Neural progenitor cell (in vitro differentiated cells): ENCODE results near the gene SURF4. TPM values are rescaled to one million over a fixed set of nuclear protein-coding genes. Genes with fewer than 3 reads are reported as not detected.

ENCODE experiments used
- DNase-seq: peaks from one replicate; pipeline ENCODE4 v3.0.0-alpha.2; 2016; ENCODE audit warnings: low spot score
- H2AFZ ChIP-seq: fragments of 200-600 bp; sonication (generic); replicated peaks from 2 replicates; pipeline ENCODE4 v1.6.1; 2016; ENCODE audit warnings: antibody characterized with exemption
- H3F3A ChIP-seq: fragments of 200-600 bp; sonication (generic); 2 replicates; pipeline ENCODE4 v1.6.1; 2016; ENCODE audit warnings: antibody characterized with exemption, low read depth
- H3K27ac ChIP-seq: fragments of 200-600 bp; sonication (generic); 2 replicates; pipeline ENCODE4 v1.5.1; 2016; ENCODE audit warnings: mild to moderate bottlenecking
- H3K27me3 ChIP-seq: fragments of 200-600 bp; sonication (generic); 2 replicates; pipeline ENCODE4 v1.6.1; 2016; ENCODE audit warnings: mild to moderate bottlenecking, moderate library complexity
- H3K36me3 ChIP-seq: fragments of 200-600 bp; sonication (generic); 2 replicates; pipeline ENCODE4 v1.5.1; 2016
- H3K4me1 ChIP-seq: fragments of 200-600 bp; sonication (generic); 2 replicates; pipeline ENCODE4 v1.6.1; 2016; ENCODE audit warnings: mixed run types
- H3K4me2 ChIP-seq: fragments of 200-600 bp; sonication (generic); 2 replicates; pipeline ENCODE4 v1.6.1; 2016
- H3K4me3 ChIP-seq: fragments of 200-600 bp; sonication (generic); 2 replicates; pipeline ENCODE4 v1.5.1; 2016
- H3K79me2 ChIP-seq: fragments of 200-600 bp; sonication (generic); 2 replicates; pipeline ENCODE4 v1.6.1; 2016; ENCODE audit warnings: low read depth
- H3K9ac ChIP-seq: fragments of 200-600 bp; sonication (generic); 2 replicates; pipeline ENCODE4 v1.6.1; 2016
- H3K9me3 ChIP-seq: fragments of 200-600 bp; sonication (generic); 2 replicates; pipeline ENCODE4 v1.5.1; 2016; ENCODE audit warnings: low read depth
- H4K20me1 ChIP-seq: fragments of 200-600 bp; sonication (generic); 2 replicates; pipeline ENCODE4 v1.6.1; 2016; ENCODE audit warnings: low read depth
- H3K27ac Mint-ChIP-seq: 3 replicates; pipeline ENCODE4 v1.8.0; 2021; ENCODE audit warnings: mixed read lengths
- H3K27me3 Mint-ChIP-seq: 2 replicates; pipeline ENCODE4 v1.8.0; 2022; ENCODE audit warnings: low read depth, mild to moderate bottlenecking, inconsistent platforms, moderate library complexity, mixed read lengths; ENCODE audit not compliant: insufficient read depth
- H3K36me3 Mint-ChIP-seq: 3 replicates; pipeline ENCODE4 v1.8.0; 2021; ENCODE audit warnings: mixed read lengths
- H3K4me1 Mint-ChIP-seq: 3 replicates; pipeline ENCODE4 v1.8.0; 2021; ENCODE audit warnings: mixed read lengths
- H3K4me3 Mint-ChIP-seq: 3 replicates; pipeline ENCODE4 v1.8.0; 2021; ENCODE audit warnings: mild to moderate bottlenecking, moderate library complexity, mixed read lengths
- H3K9me3 Mint-ChIP-seq: 3 replicates; pipeline ENCODE4 v1.8.0; 2020; ENCODE audit warnings: mixed read lengths
- CTCF ChIP-seq: fragments of 200-600 bp; sonication (generic); IDR thresholded peaks from 2 replicates; pipeline ENCODE4 v1.5.1; 2017; ENCODE audit warnings: antibody characterized with exemption, mild to moderate bottlenecking
- EZH2 ChIP-seq: fragments of 200-600 bp; sonication (generic); IDR thresholded peaks from 2 replicates; pipeline ENCODE4 v1.6.1; 2017; ENCODE audit warnings: antibody characterized with exemption, mild to moderate bottlenecking, moderate library complexity
- EZH2phosphoT487 ChIP-seq: fragments of 200-600 bp; sonication (generic); IDR thresholded peaks from 2 replicates; pipeline ENCODE4 v1.6.1; 2017; ENCODE audit warnings: antibody characterized with exemption
- total RNA-seq: library from RNA; depleted of rRNA; stranded (reverse); fragments of >200 nt; gene quantifications from 2 replicates; pipeline ENCODE4 v1.2.3, GENCODE V29; 2015; ENCODE audit warnings: low replicate concordance

SURF4 gene
- total RNA-seq, 1 donor from 2014 or later = 102 TPM

GRCh38 chr9:133367221-133367620 is 8.6 kb downstream of the SURF4 start:
- Mint-ChIP-seq H3K4me1 (peaks cover 8% of the 10 kb centered on the region), H3K27me3 (peaks cover 8% of the 10 kb centered on the region), H3K36me3 (peaks cover 21% of the 10 kb centered on the region), H3K27ac (no peak overlapping the region), H3K9me3 (no peaks in the 10 kb centered on the region), H3K4me3 (peak overlapping the region; percentile 38)
- Histone ChIP-seq H3K27ac (no peak overlapping the region), H3K4me2 (no peak overlapping the region), H3K4me1 (no peaks in the 10 kb centered on the region), H3K79me2 (peaks cover 65% of the 10 kb centered on the region), H3K36me3 (no peaks in the 10 kb centered on the region), H3K4me3 (no peak overlapping the region), H2AFZ (no peak overlapping the region), H3F3A (no peaks in the 10 kb centered on the region), H3K9ac (no peak overlapping the region), H3K27me3 (no peaks in the 10 kb centered on the region), H4K20me1 (peaks cover 72% of the 10 kb centered on the region), H3K9me3 (no peaks in the 10 kb centered on the region)
- TF ChIP-seq EZH2 = no peak
- no peak for TF ChIP-seq EZH2phosphoT487
- TF ChIP-seq CTCF = no peak
- no peak for DNase-seq

DNA sequence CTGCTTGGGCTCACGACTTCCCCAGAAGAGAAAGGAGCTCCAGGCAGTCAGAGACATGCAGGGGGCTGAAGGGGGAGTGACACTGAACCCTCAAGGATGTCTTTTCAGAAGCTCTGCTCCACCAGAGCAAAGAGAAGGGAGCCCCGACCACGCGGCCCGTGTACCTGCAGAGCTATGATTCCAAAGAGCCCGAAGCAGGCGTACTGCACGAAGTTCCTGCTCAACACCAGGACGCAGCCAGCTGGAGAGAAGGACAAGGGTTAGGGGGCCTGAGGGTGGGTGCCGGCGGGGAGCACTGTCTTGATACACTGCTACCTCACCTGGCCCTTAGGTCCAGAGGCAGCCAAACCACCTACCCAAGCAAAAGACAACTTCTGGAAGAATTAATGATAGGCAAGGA is 9.4 kb downstream of the SURF4 start:
- no peaks in the 10 kb centered on the region for H3K9me3 ChIP-seq
- H3K4me1 Mint-ChIP-seq = peaks cover 8% of the 10 kb centered on the region
- H3K9ac ChIP-seq = no peak overlapping the region
- H3K4me3 Mint-ChIP-seq = no peak overlapping the region
- H3K4me1 ChIP-seq = no peaks in the 10 kb centered on the region
- H3K4me2 ChIP-seq = no peak overlapping the region
- peaks cover 29% of the 10 kb centered on the region for H3K36me3 Mint-ChIP-seq
- no peaks in the 10 kb centered on the region for H3K36me3 ChIP-seq
- no peak overlapping the region for H3K27ac ChIP-seq
- H3K27ac Mint-ChIP-seq = no peak overlapping the region
- H3K27me3 ChIP-seq = no peaks in the 10 kb centered on the region
- peaks cover 67% of the 10 kb centered on the region for H4K20me1 ChIP-seq
- DNase-seq = no peak
- TF ChIP-seq EZH2phosphoT487 (no peak), CTCF (no peak), EZH2 (no peak)
- peaks cover under 1% of the 10 kb centered on the region for H3F3A ChIP-seq
- H3K9me3 Mint-ChIP-seq = no peaks in the 10 kb centered on the region
- H2AFZ ChIP-seq = no peak overlapping the region
- peaks cover 8% of the 10 kb centered on the region for H3K27me3 Mint-ChIP-seq
- H3K4me3 ChIP-seq = no peak overlapping the region
- peaks cover 57% of the 10 kb centered on the region for H3K79me2 ChIP-seq

DNA sequence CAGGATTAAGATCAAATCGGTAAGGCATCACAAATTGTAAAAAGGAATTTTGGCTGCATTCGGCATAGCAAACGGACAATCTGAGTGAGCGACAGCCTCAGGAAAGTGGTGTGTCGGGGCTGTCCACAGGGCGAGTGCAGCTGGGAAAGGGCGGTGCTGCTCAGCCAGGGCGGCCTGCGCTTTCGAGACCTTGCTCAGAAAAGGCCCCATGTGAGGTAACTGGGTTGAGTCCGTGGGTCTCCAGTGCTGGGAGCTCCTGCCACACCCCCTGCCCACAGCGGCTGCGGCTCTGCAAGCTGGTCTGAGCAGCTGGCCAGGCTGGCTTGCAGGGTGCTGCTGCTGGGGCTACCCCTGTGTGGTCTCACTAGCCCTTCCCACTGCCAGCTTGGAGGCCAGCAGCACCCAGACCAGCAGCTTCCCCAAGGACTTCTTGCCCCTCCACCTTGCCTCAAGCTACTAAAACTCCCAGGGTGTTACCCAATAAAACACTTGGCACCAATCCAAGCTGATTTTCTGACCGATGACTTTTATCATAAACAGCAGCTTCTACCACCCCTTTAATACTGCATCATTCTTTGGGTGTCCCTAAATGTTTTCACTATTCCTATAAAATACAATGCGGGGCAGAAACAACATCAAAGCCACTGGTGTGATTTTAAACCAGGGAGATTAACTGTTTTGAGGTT is 13.4 kb downstream of the SURF4 start:
- no peak overlapping the region for H3K27ac Mint-ChIP-seq
- no peak overlapping the region for H2AFZ ChIP-seq

More for the DNA sequence above, 13.4 kb downstream of the SURF4 start:
- no peaks in the 10 kb centered on the region for H3K9me3 Mint-ChIP-seq
- H3K27me3 Mint-ChIP-seq = peaks cover 11% of the 10 kb centered on the region
- no peak overlapping the region for H3K4me3 Mint-ChIP-seq
- Histone ChIP-seq H3K4me2 (no peak overlapping the region), H3K36me3 (no peaks in the 10 kb centered on the region), H3K79me2 (peaks cover 28% of the 10 kb centered on the region), H3K4me3 (no peak overlapping the region), H3K27me3 (no peaks in the 10 kb centered on the region), H3K9me3 (no peaks in the 10 kb centered on the region), H3K27ac (no peak overlapping the region), H3K4me1 (no peaks in the 10 kb centered on the region), H4K20me1 (peaks cover 62% of the 10 kb centered on the region), H3F3A (peaks cover 6% of the 10 kb centered on the region), H3K9ac (no peak overlapping the region)
- TF ChIP-seq EZH2phosphoT487 (no peak), EZH2 (no peak), CTCF (no peak)
- H3K4me1 Mint-ChIP-seq = peaks cover 4% of the 10 kb centered on the region
- H3K36me3 Mint-ChIP-seq = peaks cover 26% of the 10 kb centered on the region
- DNase-seq = no peak
